HG03196 (cell line): ENCODE measurements around the gene HSP90AA1.
"Not testable (repeated sequence)": the region's sequence is repeated elsewhere in the genome, so short reads cannot be mapped to it uniquely, and the experiment has no call there.

Experiments used
- ATAC-seq: cut with Tn5 transposase; IDR thresholded peaks from one replicate; pipeline ENCODE4 v1.9.1; 2021; ENCODE audit not compliant: unreplicated experiment

The HSP90AA1 gene

GRCh38 chr14:102074415-102074964 lies 12.4 kb downstream of the HSP90AA1 start:
- no peak for ATAC-seq

- ATAC-seq: no peak
Observed at GRCh38 chr14:102071283-102071998, 15.4 kb downstream of the HSP90AA1 start.

GRCh38 chr14:102066041-102066451 lies 20.8 kb downstream of the HSP90AA1 start:
- ATAC-seq: no peak

- ATAC-seq: not testable (repeated sequence)
Observed at GRCh38 chr14:102064590-102064989, 22.3 kb downstream of the HSP90AA1 start.

GRCh38 chr14:102063808-102064429 lies 22.9 kb downstream of the HSP90AA1 start:
- ATAC-seq: no peak

GRCh38 chr14:102063109-102063807 lies 23.6 kb downstream of the HSP90AA1 start:
- no peak for ATAC-seq

GRCh38 chr14:102058961-102059360 lies 27.9 kb downstream of the HSP90AA1 start:
- ATAC-seq: no peak

GRCh38 chr14:102058146-102058545 lies 28.7 kb downstream of the HSP90AA1 start:
- no peak for ATAC-seq

GRCh38 chr14:102057480-102058114 lies 29.2 kb downstream of the HSP90AA1 start:
- ATAC-seq: no peak

GRCh38 chr14:102056694-102057442 lies 30.0 kb downstream of the HSP90AA1 start:
- ATAC-seq: no peak

- no peak for ATAC-seq
Observed at GRCh38 chr14:102055181-102055901, 31.5 kb downstream of the HSP90AA1 start.

GRCh38 chr14:102052522-102052921 lies 34.3 kb downstream of the HSP90AA1 start:
- ATAC-seq: no peak

GRCh38 chr14:102050625-102051024 lies 36.2 kb downstream of the HSP90AA1 start:
- ATAC-seq: no peak

- no peak for ATAC-seq
Observed at GRCh38 chr14:102050026-102050405, 36.8 kb downstream of the HSP90AA1 start.

- ATAC-seq: no peak
Observed at GRCh38 chr14:102049258-102050025, 37.4 kb downstream of the HSP90AA1 start.

GRCh38 chr14:102047808-102048540 lies 38.9 kb downstream of the HSP90AA1 start:
- ATAC-seq: no peak

- ATAC-seq: no peak
Observed at GRCh38 chr14:102046337-102047278, 40.2 kb downstream of the HSP90AA1 start.
